ENCODE data around the gene ZNF883.

DNA sequence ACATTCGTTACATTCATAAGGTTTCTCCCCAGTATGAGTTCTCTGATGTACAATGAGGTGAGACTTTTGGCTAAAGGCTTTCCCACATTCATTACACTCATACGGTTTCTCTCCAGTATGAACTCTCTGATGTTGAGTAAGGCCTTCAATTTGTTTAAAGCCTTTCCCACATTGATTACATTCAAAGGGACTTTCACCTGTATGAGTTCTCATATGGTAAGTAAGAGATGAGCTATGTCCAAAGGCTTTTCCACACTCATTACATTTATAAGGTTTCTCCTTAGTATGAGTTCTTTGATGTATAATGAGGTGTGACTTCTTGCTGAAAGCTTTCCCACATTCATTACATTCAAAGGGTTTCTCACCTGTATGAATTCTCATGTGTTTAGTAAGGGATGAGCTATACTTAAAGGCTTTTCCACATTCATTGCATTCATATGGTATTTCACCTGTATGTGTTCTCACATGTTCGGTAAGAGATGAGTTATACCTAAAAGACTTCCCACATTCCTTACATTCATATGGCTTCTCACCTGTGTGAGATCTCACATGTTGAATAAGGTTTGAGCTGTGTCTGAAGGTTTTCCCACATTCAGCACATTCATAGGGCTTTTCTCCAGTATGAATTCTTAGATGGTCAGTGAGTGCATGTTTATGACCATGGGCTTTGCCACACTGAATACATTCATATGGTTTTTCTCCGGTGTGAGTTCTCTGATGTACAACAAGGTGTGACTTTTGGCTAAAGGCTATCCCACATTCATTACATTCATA, 31.1 kb upstream of the ZNF883 start:
- TF ChIP-seq, protein P1, sequence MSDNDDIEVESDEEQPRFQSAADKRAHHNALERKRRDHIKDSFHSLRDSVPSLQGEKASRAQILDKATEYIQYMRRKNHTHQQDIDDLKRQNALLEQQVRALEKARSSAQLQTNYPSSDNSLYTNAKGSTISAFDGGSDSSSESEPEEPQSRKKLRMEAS (IDR thresholded peaks at IDR 0.05) = no peak
- TF ChIP-seq, protein P2, sequence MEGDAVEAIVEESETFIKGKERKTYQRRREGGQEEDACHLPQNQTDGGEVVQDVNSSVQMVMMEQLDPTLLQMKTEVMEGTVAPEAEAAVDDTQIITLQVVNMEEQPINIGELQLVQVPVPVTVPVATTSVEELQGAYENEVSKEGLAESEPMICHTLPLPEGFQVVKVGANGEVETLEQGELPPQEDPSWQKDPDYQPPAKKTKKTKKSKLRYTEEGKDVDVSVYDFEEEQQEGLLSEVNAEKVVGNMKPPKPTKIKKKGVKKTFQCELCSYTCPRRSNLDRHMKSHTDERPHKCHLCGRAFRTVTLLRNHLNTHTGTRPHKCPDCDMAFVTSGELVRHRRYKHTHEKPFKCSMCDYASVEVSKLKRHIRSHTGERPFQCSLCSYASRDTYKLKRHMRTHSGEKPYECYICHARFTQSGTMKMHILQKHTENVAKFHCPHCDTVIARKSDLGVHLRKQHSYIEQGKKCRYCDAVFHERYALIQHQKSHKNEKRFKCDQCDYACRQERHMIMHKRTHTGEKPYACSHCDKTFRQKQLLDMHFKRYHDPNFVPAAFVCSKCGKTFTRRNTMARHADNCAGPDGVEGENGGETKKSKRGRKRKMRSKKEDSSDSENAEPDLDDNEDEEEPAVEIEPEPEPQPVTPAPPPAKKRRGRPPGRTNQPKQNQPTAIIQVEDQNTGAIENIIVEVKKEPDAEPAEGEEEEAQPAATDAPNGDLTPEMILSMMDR (IDR thresholded peaks at IDR 0.05; ENCODE audit: control extremely low read depth in 1 of 3, insufficient read depth in 1 of 3, low read depth in 1 of 3, low read length in 3 of 3) = no peak
- TF ChIP-seq, protein P3, sequence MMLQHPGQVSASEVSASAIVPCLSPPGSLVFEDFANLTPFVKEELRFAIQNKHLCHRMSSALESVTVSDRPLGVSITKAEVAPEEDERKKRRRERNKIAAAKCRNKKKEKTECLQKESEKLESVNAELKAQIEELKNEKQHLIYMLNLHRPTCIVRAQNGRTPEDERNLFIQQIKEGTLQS (IDR thresholded peaks at IDR 0.05; ENCODE audit: insufficient read depth, low read depth, low read length) = no peak
- TF ChIP-seq POLR2A (IDR thresholded peaks at IDR 0.05; ENCODE audit: control extremely low read depth in 1 of 2, low read depth in 2 of 2, low read length in 2 of 2) (no peak), POLR2AphosphoS5 (IDR thresholded peaks at IDR 0.05; ENCODE audit: low read depth, low read length) (no peak), RBBP5 (IDR thresholded peaks at IDR 0.05; ENCODE audit: borderline replicate concordance, low read depth, low read length) (no peak), RFX5 (IDR thresholded peaks at IDR 0.05; ENCODE audit: borderline replicate concordance, low read depth, low read length) (no peak)
